Measurements from ENCODE around the gene B4GALNT4. TPM values are rescaled to one million over a fixed set of nuclear protein-coding genes. Genes with fewer than 3 reads are reported as not detected.

B4GALNT4 gene
- total and polyA plus RNA-seq, 2 of the 13 experiments (the other 11 are each of a cell fraction or from before 2014, with no cell fraction given), result 30.5 to 50.1 TPM

GRCh38 chr11:419248-420005 is 50.1 kb downstream of the B4GALNT4 start:
- 67% methylated on average over 6 of the region's 20 CpGs for WGBS (ENCODE audit: low lambda C conversion rate)
- Histone ChIP-seq H3K27ac (ENCODE audit: extremely low read length, insufficient read depth, low read length) (no peak overlapping the region), H3K9me3 (ENCODE audit: low read length) (no peaks in the 10 kb centered on the region), H3K79me2 (ENCODE audit: insufficient read depth, low read length) (no peaks in the 10 kb centered on the region), H2AFZ (ENCODE audit: low read length) (no peak overlapping the region), H3K4me3 (replicated peaks in 1 of 3; ENCODE audit: insufficient read depth in 1 of 3, low read depth in 2 of 3, low read length in 3 of 3) (no peak overlapping the region), H3K4me1 (ENCODE audit: insufficient read depth, low read length) (peaks cover 22% of the 10 kb centered on the region), H4K20me1 (ENCODE audit: insufficient read depth, low read length) (no peaks in the 10 kb centered on the region), H3K36me3 (replicated peaks in 1 of 2; ENCODE audit: control insufficient read depth in 1 of 2, insufficient read depth in 2 of 2, low read length in 2 of 2) (no peaks in the 10 kb centered on the region), H3K9ac (ENCODE audit: insufficient read depth, low read depth, low read length) (no peak overlapping the region), H3K4me2 (ENCODE audit: low read depth, low read length) (no peak overlapping the region), H3K27me3 (ENCODE audit: control insufficient read depth in 1 of 2, insufficient read depth in 2 of 2, low read length in 2 of 2) (peaks cover 2 to 7% of the 10 kb centered on the region in 2 experiments; a peak in 1 of 5 replicates)
- CTCF ChIA-PET (ENCODE audit: low intra/inter-chr PET ratio, low total read pairs), result no interaction called here
- in situ Hi-C loops (cut with HindIII; ENCODE audit: extremely low pct_ligation_motif_present, low pct_unique_long_range_greater_than_20kb) (no loop called here), intact Hi-C loops (cut with micrococcal nuclease; ENCODE audit: unreplicated experiment) (no loop called here)
- BruUV-seq (replicated peaks), result no TSS peak
- ATAC-seq, result no peak
- POLR2A ChIA-PET, result no interaction called here
- DNase-seq (ENCODE audit: low spot score), result no peak
- FAIRE-seq, result no peak
- TF ChIP-seq THYN1 (CRISPR knock-in tag; IDR thresholded peaks at IDR 0.05; ENCODE audit: borderline replicate concordance, low read depth) (no peak), PPARG (CRISPR knock-in tag; conservative IDR thresholded peaks at IDR 0.05) (no peak), ZNF574 (CRISPR knock-in tag; IDR thresholded peaks at IDR 0.05) (no peak), RELA (CRISPR knock-in tag; IDR thresholded peaks at IDR 0.05) (no peak), MLXIP (CRISPR knock-in tag; IDR thresholded peaks at IDR 0.05; ENCODE audit: borderline replicate concordance) (no peak), ELK4 (CRISPR knock-in tag; IDR thresholded peaks at IDR 0.05; ENCODE audit: borderline replicate concordance) (no peak), ZSCAN31 (CRISPR knock-in tag; IDR thresholded peaks at IDR 0.05; ENCODE audit: low read depth) (no peak), BATF2 (CRISPR knock-in tag; IDR thresholded peaks at IDR 0.05) (no peak)
